WTC11 (cell line): ENCODE results near the gene FGD5.

Experiments used
- CREB1 ChIP-seq: sonication (generic); formaldehyde crosslinking; IDR thresholded peaks from 2 replicates; pipeline ENCODE4 v1.8.0; 2023; ENCODE audit warnings: mild to moderate bottlenecking, missing genetic modification reagents
- TCF7 ChIP-seq: sonication (generic); formaldehyde crosslinking; IDR thresholded peaks from 2 replicates; pipeline ENCODE4 v1.8.0; 2022; ENCODE audit warnings: mild to moderate bottlenecking, low read depth, missing genetic modification reagents, moderate library complexity
- ZNF121 ChIP-seq: sonication (generic); formaldehyde crosslinking; IDR thresholded peaks from 2 replicates; pipeline ENCODE4 v1.8.0; 2023; ENCODE audit warnings: missing genetic modification reagents
- ZNF317 ChIP-seq: sonication (generic); formaldehyde crosslinking; IDR thresholded peaks from 2 replicates; pipeline ENCODE4 v1.8.1; 2023; ENCODE audit warnings: low read depth, mild to moderate bottlenecking, moderate library complexity, missing genetic modification reagents, borderline replicate concordance
- TF ChIP-seq, protein P1 (sequence below): sonication (generic); formaldehyde crosslinking; IDR thresholded peaks from 2 replicates; pipeline ENCODE4 v1.8.1; 2022; ENCODE audit warnings: low read depth, missing genetic modification reagents, borderline replicate concordance
- TF ChIP-seq, protein P2 (sequence below): sonication (generic); formaldehyde crosslinking; conservative IDR thresholded peaks from 2 replicates; pipeline ENCODE4 v1.8.1; 2023; ENCODE audit warnings: mild to moderate bottlenecking, low read depth, missing genetic modification reagents, moderate library complexity
- TF ChIP-seq, protein P3 (sequence below): fragments of 200-600 bp; IDR thresholded peaks from 2 replicates; pipeline ENCODE4 v1.8.0; 2022; ENCODE audit warnings: antibody characterized with exemption
- TF ChIP-seq, protein P4 (sequence below): sonication (generic); formaldehyde crosslinking; IDR thresholded peaks from 2 replicates; pipeline ENCODE4 v1.8.0; 2023; ENCODE audit warnings: mild to moderate bottlenecking, missing genetic modification reagents
- TF ChIP-seq, protein P5 (sequence below): sonication (generic); formaldehyde crosslinking; IDR thresholded peaks from 2 replicates; pipeline ENCODE4 v1.8.1; 2023; ENCODE audit warnings: mild to moderate bottlenecking, missing genetic modification reagents, moderate library complexity

DNA sequence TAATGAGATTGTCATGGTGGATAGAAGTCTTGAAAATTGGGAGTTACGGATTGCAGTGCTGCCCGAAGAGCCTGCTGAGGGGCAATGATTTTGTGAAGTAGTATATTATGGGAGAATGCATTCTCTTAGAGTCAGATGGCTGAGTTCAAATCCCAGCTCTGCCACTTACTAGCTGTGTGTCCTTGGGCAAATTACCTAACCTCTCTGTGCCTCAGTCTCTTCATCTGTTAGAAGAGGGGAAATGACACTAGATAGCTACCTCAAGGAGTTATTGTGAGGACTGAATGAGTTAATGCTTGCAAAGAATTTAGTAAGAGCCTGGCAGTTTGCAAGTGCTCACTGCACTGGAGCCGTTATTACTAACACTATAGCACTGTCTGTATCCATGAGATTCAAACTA lies 15.4 kb downstream of the FGD5 start:
- TF ChIP-seq ZNF121 (CRISPR knock-in tag) (no peak), CREB1 (CRISPR knock-in tag) (no peak), TCF7 (CRISPR knock-in tag) (no peak), ZNF317 (CRISPR knock-in tag) (no peak)
- TF ChIP-seq, protein P1, sequence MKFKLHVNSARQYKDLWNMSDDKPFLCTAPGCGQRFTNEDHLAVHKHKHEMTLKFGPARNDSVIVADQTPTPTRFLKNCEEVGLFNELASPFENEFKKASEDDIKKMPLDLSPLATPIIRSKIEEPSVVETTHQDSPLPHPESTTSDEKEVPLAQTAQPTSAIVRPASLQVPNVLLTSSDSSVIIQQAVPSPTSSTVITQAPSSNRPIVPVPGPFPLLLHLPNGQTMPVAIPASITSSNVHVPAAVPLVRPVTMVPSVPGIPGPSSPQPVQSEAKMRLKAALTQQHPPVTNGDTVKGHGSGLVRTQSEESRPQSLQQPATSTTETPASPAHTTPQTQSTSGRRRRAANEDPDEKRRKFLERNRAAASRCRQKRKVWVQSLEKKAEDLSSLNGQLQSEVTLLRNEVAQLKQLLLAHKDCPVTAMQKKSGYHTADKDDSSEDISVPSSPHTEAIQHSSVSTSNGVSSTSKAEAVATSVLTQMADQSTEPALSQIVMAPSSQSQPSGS (CRISPR knock-in tag): no peak
- TF ChIP-seq, protein P2, sequence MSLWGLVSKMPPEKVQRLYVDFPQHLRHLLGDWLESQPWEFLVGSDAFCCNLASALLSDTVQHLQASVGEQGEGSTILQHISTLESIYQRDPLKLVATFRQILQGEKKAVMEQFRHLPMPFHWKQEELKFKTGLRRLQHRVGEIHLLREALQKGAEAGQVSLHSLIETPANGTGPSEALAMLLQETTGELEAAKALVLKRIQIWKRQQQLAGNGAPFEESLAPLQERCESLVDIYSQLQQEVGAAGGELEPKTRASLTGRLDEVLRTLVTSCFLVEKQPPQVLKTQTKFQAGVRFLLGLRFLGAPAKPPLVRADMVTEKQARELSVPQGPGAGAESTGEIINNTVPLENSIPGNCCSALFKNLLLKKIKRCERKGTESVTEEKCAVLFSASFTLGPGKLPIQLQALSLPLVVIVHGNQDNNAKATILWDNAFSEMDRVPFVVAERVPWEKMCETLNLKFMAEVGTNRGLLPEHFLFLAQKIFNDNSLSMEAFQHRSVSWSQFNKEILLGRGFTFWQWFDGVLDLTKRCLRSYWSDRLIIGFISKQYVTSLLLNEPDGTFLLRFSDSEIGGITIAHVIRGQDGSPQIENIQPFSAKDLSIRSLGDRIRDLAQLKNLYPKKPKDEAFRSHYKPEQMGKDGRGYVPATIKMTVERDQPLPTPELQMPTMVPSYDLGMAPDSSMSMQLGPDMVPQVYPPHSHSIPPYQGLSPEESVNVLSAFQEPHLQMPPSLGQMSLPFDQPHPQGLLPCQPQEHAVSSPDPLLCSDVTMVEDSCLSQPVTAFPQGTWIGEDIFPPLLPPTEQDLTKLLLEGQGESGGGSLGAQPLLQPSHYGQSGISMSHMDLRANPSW (CRISPR knock-in tag): no peak
- TF ChIP-seq, protein P3, sequence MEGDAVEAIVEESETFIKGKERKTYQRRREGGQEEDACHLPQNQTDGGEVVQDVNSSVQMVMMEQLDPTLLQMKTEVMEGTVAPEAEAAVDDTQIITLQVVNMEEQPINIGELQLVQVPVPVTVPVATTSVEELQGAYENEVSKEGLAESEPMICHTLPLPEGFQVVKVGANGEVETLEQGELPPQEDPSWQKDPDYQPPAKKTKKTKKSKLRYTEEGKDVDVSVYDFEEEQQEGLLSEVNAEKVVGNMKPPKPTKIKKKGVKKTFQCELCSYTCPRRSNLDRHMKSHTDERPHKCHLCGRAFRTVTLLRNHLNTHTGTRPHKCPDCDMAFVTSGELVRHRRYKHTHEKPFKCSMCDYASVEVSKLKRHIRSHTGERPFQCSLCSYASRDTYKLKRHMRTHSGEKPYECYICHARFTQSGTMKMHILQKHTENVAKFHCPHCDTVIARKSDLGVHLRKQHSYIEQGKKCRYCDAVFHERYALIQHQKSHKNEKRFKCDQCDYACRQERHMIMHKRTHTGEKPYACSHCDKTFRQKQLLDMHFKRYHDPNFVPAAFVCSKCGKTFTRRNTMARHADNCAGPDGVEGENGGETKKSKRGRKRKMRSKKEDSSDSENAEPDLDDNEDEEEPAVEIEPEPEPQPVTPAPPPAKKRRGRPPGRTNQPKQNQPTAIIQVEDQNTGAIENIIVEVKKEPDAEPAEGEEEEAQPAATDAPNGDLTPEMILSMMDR: no peak
- TF ChIP-seq, protein P4, sequence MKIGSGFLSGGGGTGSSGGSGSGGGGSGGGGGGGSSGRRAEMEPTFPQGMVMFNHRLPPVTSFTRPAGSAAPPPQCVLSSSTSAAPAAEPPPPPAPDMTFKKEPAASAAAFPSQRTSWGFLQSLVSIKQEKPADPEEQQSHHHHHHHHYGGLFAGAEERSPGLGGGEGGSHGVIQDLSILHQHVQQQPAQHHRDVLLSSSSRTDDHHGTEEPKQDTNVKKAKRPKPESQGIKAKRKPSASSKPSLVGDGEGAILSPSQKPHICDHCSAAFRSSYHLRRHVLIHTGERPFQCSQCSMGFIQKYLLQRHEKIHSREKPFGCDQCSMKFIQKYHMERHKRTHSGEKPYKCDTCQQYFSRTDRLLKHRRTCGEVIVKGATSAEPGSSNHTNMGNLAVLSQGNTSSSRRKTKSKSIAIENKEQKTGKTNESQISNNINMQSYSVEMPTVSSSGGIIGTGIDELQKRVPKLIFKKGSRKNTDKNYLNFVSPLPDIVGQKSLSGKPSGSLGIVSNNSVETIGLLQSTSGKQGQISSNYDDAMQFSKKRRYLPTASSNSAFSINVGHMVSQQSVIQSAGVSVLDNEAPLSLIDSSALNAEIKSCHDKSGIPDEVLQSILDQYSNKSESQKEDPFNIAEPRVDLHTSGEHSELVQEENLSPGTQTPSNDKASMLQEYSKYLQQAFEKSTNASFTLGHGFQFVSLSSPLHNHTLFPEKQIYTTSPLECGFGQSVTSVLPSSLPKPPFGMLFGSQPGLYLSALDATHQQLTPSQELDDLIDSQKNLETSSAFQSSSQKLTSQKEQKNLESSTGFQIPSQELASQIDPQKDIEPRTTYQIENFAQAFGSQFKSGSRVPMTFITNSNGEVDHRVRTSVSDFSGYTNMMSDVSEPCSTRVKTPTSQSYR: no peak
- TF ChIP-seq, protein P5, sequence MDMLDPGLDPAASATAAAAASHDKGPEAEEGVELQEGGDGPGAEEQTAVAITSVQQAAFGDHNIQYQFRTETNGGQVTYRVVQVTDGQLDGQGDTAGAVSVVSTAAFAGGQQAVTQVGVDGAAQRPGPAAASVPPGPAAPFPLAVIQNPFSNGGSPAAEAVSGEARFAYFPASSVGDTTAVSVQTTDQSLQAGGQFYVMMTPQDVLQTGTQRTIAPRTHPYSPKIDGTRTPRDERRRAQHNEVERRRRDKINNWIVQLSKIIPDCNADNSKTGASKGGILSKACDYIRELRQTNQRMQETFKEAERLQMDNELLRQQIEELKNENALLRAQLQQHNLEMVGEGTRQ (CRISPR knock-in tag): no peak
